NCI-H2107 treated with DMSO at 0.1 percent for 48 hours (cell line): ENCODE results near the gene SPEM1.

ENCODE experiments used
- DNase-seq: peaks from one replicate; lab custom pipeline; 2025; ENCODE audit not compliant: unreplicated experiment; lab: John Stamatoyannopoulos, UW

SPEM1 gene

DNA sequence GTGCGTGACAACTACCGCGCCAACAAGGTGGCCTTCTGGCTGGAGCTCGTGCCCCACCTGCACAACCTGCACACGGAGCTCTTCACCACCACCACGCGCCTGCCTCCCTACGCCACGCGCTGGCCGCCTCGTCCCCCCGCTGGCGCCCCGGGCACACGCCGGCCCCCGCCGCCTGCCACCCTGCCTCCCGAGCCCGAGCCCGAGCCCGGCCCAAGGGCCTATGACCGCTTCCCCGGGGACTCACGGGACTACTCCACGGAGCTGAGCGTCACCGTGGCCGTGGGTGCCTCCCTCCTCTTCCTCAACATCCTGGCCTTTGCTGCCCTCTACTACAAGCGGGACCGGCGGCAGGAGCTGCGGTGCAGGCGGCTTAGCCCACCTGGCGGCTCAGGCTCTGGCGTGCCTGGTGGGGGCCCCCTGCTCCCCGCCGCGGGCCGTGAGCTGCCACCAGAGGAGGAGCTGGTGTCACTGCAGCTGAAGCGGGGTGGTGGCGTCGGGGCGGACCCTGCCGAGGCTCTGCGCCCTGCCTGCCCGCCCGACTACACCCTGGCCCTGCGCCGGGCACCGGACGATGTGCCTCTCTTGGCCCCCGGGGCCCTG, 3.0 kb upstream of the SPEM1 start:
- DNase-seq, result no peak

DNA sequence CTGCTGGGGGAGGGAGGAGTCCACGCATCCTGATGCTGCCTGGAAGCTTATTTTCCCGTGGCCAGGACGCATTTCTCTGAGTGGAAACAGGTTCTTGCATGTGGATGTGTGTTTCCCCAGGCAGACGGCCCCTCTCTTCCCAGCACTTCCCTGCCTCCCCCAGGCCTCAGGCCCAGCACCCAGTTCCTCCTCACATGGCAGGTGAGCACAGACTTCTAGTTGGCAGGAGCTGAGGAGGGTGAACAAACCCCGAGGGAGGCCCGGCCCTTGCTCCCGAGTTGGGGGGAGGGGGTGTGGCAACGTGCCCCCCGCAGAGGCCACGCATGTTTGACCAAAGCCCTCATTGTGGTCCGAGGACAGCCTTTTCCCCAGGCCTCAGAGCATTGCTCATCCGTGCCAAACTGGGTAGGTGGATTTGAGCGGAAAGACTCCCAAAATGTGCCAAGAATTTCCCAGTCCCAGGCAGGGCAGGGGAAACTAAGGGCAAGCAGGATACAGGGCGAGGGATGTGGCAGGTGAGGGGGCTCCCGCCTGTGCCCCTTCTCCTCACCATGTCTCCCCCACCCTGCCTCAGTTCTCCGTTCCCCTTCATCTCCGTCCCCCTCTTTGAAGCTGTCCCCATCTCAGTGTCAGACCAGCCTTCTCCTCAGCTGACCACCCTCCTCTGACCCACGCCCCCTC, 1.5 kb upstream of the SPEM1 start:
- DNase-seq, result no peak

DNA sequence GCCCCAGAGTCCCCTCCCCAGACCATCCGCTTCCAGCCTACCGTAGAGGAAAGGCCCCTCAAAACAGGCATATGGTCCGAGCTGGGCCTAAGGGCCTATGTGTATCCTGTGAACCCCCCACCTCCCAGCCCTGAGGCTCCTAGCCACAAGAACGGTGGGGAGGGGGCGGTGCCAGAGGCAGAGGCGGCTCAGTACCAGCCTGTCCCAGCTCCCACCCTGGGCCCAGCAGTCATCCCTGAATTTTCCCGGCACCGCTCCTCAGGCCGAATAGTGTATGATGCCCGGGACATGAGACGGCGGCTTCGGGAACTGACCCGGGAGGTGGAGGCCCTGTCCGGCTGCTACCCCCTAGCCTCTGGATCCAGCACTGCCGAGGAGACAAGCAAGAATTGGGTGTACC, 1.1 kb downstream of the SPEM1 start:
- no peak for DNase-seq

DNA sequence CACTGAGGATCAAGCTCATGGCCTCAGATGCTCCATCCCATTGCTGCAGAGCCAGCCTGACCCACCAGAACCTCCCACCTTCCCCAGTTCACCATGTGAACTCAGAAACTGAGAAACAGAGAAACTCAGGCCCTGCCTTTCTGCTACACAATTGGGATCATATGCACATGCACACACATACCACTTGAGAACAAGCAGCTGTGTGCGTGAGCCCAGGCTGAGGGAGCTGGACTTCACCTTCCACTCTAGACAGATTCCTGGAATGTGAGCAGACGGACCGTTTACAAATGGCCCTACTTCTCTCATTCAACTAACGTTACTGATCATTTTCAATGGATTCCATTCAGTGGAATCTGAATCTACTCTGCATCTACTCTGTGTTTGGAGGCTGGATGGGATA, 3.6 kb downstream of the SPEM1 start:
- DNase-seq, result no peak

DNA sequence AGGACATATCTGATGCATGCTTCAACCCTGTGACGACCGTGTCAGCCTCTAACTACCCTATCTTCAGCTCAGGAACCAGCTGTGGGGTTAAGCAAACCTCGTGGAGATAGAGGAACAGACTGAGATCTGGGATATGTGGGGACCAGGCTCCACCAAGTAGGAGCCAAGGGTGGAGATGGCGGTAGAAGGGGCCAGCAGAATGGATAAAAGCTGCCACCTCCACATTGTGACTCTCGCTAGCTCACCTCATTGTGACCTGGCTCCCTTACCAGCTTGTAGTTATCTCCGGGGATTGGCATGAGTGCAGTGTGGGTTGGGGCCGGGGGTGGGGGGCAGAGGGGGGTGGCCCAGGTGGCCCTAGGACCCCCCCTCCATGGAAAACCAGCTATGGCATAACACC, 5.2 kb downstream of the SPEM1 start, which contains the start of gene SPEM2:
TSS of gene SPEM2 (plus strand) at position 301 of the 400 bp plus-strand sequence. CDS start at position 374, 73 bp downstream.
- DNase-seq, result no peak

DNA sequence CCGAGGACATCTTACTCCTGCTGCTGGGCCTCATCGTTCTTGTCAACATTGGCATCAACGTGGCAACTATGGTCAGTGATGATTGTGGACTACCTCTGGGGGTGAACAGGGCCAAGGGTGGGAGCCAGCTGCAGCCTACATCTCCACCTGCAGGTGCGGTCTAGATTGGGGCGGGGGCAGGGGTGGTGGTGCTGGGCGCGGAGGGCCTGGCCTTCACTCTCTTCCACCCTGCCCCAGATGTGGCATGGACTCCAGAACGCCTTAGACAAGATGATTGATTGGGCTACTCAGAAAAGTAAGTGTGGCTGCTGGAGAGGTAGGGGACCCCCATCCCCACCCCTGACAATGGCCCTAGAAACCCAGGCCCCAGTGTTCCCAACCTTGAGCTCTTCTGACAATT, 5.6 kb downstream of the SPEM1 start:
- DNase-seq, result no peak

DNA sequence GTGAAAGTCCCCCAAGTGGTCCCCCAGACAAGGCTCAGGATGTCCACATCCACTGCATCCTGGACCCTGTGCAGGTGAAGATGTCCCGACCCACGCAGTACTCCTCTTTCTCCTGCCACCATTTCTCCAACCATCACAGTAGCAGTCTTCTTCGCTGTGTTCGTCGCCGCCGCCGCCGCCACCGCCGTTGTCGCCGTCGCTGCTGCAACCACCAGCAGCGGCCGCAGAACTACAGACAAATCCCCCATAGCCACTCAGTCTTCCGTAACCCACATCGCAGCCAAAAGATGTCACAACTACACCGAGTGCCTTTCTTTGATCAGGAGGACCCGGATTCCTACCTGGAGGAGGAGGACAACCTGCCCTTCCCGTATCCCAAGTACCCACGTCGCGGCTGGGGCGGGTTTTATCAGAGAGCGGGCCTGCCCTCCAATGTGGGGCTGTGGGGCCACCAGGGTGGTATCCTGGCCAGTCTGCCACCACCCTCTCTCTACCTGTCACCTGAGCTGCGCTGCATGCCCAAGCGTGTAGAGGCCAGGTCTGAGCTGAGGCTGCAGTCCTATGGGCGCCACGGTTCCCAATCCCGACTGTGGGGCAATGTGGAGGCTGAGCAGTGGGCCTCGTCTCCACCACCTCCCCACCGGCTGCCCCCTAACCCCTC, 6.2 kb downstream of the SPEM1 start:
- DNase-seq, result no peak

DNA sequence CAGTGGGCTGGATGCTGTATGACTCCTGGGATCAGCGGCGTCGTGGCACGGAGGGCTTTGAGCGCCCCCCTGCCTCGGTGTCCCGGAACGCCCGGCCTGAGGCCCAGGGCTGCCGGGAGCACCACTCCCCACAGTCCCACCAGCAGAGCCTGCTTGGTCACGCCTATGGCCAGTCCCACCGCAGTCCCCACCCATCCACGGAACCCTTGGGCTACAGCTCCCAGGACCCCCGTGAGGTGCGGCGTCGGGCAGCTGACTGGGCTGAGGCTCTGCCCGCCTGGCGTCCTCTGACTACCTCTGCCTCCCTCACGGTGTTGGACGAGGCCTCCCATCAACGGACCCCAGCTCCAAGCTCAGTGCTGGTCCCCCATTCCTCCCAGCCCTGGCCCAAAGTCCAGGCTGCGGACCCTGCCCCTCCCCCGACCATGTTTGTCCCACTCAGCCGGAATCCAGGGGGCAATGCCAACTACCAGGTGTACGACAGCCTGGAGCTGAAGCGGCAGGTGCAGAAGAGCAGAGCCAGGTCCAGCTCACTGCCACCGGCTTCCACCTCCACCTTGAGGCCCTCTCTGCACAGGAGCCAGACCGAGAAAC, 6.9 kb downstream of the SPEM1 start:
- no peak for DNase-seq

DNA sequence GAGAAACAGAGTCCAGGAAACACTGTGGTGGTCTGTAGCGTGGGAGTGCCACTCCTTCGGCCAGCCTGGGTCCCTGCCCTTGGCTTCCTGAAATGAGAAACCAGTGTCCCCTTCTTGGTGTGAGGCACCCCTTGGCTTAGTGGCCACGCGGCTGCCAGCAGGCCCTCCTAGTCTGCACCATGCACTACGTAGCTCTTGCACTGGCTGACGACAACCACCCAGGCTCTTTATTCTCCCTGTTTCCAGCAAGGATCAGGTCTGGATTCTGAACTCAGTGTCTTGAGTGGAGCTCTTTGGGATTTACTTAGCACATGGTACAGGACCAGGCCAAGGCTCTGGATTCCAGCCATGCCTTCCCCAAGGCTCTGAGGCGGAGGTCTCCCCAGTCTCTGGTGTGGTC, 7.4 kb downstream of the SPEM1 start:
- no peak for DNase-seq

DNA sequence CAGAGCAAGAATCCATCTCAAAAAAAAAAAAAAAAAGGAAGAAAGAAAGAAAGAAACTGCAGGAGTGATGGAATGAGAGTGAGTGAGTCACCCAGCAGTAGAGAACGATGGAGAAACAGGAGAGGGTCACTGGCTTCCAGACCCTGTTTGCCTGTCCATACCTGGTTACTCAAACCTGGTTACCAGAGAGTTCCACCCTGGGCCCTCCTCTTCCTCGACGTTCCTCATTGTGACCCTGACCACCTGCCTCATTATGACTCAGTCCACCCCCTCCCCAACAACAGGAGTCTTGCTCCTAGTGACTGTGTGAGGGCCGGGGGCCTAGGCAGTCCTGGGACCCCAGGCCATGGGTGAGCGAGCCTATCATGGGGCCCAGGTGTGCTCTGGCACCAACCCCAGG, 8.4 kb downstream of the SPEM1 start, which contains the start of gene SPEM3:
TSS of gene SPEM3 (plus strand) at position 301 of the 400 bp plus-strand sequence. CDS start at position 347, 46 bp downstream.
- no peak for DNase-seq

DNA sequence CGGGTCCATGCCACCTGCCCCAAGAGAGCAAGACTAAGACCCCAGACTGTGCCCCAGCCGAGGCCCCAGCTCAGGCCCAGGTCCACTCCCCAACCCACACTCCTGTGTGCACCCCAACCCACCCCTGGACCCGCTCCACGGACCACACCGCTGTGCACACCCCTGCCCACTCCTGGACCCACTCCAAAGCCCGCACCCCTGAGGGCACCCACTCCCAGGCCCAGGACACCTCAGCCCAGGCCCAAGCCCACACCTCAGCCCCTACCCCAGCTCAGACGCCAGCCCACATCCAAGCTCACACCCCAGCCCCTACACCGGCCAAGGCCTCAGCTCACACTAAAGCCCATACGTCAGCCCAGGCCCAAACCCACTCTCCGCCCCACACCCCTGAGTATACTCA, 9.6 kb downstream of the SPEM1 start:
- no peak for DNase-seq

DNA sequence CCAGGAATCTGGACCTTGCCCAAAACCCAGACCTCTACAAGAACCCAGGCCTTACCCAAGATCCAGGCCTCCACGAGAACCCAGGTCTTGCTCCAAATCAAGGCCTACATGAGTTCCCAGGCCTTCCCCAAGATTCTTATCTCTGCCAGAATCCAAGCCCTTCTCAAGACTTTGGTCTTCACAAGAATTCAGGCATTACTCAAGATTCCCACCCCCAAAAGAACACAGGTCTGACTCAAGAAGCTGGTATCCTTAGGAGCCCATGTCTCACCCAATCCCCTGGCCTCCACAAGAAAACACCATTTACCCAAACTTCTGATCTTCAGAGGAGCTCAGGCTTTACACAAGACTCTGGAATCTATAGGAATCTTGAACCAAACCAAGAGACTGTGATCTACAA, 11.1 kb downstream of the SPEM1 start:
- no peak for DNase-seq

DNA sequence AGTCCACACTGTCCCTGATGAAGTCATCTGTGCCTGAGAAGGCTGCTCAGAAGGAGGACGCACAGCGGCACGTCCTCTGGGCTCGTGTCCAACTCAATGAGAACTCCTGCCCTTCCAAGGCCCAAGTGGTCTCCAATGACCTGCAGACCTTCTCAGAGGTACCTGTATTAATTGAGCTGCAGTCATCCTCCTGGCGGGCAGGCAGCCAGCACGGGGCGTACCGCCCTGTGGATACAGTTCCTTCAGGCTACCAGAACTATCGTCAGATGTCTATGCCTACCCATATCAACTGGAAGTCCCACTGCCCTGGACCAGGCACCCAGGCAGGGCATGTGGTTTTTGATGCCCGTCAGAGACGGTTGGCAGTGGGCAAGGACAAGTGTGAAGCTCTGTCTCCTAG, 12.2 kb downstream of the SPEM1 start:
- DNase-seq, result no peak

DNA sequence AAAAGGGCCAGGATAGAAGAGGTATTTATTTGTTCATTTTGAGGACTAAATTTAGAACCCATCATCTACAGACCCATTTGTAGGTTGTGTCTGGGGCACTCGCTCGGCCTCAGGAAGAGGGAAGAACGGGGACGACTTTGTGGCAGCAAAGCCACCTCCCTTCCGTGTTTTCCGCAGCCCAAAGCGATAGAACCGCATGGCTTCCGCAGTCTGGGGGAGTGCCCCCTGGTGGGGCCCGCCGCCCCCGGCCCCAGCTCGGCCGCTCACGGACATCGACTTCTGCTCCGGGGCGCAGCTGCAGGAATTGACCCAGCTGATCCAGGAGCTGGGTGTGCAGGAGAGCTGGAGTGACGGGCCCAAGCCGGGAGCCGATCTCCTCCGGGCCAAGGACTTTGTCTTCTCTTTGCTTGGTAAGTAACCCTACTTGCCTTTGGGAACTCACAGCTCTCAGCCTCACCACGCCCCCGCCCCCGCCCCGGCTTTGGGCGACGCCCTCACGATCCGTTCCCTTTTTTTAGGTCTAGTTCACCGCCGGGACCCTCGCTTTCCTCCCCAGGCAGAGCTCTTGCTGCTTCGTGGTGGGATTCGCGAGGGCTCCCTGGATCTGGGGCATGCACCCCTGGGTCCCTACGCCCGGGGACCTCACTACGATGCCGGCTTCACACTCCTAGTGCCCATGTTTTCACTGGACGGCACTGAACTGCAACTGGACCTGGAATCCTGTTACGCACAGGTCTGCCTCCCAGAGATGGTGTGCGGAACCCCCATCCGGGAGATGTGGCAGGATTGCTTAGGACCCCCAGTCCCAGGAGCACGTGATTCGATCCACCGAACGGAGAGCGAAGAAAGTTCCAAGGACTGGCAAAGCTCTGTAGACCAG, 15.8 kb downstream of the SPEM1 start:
- DNase-seq, result no peak

DNA sequence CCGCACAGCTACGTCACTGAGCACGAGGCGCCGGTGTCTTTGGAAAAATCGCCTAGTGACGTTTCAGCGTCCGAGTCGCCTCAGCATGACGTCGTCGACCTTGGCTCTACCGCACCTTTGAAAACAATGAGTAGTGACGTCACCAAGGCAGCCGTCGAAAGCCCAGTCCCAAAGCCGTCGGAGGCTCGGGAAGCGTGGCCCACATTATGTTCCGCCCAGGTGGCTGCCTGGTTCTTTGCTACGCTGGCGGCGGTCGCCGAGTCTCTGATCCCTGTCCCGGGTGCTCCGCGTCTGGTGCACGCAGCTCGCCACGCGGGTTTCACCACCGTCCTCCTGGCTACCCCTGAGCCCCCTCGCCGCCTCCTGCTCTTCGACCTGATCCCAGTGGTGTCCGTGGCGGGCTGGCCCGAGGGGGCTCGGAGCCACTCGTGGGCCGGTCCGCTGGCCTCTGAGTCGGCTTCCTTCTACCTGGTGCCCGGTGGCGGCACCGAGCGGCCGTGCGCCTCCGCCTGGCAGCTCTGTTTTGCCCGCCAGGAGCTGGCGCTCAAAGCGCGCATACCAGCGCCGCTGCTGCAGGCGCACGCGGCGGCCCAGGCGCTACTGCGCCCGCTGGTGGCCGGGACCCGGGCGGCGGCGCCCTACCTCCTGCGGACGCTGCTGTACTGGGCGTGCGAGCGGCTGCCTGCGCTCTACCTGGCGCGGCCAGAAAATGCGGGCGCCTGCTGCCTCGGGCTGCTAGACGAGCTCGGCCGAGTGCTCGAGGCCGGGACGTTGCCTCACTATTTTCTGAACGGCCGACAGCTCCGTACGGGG, 16.6 kb downstream of the SPEM1 start:
- peak; percentile 47 for DNase-seq

DNA sequence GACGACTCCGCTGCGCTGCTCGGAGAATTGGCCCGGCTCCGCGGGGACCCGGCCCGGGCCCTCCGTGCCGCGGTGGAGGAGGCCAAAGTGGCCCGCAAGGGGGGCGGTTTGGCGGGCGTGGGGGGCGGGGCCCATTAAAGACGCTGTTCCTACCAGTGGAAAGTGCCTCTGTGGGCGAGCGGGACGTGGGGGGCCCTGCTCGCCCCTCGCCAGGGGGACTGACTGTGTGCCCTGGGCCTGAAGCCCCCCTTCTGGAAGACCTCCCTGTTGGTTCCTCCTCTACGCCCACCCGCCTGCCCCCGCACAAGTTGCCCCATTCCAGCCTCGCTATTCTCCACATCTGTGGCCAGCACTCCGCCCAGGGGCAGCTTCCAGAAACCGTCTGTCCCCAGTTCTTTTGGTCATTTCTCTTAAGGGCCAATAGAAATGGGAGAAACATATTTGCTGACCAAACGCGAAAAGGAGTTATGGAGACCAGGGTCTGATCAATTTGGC, 17.3 kb downstream of the SPEM1 start:
- DNase-seq, result no peak

DNA sequence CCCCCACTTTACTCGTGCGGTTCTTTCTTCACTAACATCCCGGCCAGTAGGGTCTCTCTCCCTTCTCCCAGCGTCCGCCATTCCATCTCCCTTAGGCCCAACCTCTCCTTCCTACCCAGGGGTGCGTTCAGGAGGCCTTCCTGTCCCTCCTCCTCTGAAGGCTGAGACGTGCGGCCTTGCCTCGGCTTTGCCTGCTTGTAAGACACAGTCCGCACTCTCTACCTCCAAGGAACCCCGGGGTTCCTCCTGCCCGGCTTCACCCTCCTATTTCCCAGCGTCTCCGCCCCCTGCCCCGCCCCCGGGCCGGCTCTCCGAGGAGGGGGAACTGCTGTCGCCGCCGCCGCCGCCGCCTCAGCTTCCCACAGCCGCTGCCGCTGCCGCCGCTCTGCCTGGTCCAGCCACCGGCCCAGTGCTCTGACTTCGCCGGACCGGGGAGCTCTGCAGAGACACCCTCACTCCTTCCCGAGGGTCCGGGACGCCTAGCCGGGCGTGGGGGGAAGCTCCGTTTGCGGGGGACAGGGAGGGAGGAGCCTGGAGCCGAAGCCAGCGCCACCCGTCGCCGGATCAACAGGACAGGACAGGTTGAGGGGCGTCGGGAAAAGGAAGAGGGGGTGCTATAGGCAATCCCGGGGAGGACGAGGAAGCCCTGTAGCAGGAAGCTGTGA, 18.0 kb downstream of the SPEM1 start:
- no peak for DNase-seq

DNA sequence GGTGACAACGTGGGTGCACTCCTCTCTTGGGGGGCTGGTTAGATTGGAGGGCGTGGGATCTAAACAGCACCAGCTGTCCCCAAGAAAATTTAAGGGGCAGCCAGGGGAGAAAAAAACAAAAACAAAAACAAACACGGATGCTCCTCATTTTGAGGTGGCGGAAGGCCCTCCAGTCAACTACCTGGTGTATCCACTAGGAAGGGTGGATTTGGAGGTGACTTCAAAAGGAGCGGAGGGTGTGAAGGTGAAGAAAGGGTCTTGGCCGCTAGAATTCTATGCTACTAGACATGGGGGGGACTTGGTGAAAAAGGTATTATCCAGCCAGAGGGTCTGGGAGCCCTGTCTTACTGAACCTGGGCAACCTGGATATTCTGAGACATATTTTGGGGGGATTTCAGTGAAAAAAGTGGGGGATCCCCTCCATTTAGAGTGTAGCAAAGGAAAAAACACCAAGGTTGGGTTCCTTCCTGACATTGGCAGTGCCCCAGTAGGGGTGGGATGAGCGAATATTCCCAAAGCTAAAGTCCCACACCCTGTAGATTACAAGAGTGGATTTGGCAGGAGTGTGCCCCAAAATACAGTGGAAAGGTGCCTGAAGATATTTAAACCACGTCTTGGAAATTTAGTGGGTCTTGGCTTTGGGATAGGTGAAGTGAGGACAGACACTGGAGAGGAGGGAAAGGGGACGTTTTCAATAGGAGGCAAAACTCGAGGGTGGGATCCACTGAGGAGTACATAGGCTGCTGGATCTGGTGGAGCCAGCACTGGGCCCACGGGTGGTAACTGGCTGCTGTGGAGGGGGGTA, 18.7 kb downstream of the SPEM1 start:
- DNase-seq, result no peak
